IMR-90 (cell line): ENCODE measurements around the gene KCTD8. TPM values are rescaled to one million over a fixed set of nuclear protein-coding genes. Genes with fewer than 3 reads are reported as not detected.

ENCODE experiments used
- ATAC-seq: fragments of 200-7000 bp; cut with Tn5 transposase; 2 replicates; pipeline ENCODE4 v1.9.1; 2020; ENCODE audit warnings: low read depth, mild to moderate bottlenecking, moderate library complexity
- BruUV-seq: library from RNA; stranded (reverse); fragments of 400-500 nt; replicated peaks from 2 replicates; lab custom pipeline; 2021; lab: Mats Ljungman, UMichigan
- CTCF ChIA-PET: fragments of 300-600 bp; formaldehyde crosslinking; extraction: SDS; loops from one replicate; lab custom pipeline; 2021; ENCODE audit warnings: antibody characterized with exemption; lab: Yijun Ruan, JAX
- POLR2A ChIA-PET: fragments of 300-600 bp; sonication (Branson Sonifier 250); formaldehyde crosslinking; loops from one replicate; lab custom pipeline; 2022; ENCODE audit warnings: antibody characterized with exemption; ENCODE audit not compliant: unreplicated experiment; lab: Charles Lee
- DNase-seq: peaks from one replicate; pipeline ENCODE4 v3.0.0; 2013
- H2AFZ ChIP-seq: replicated peaks from 2 replicates; pipeline ENCODE3; 2013; ENCODE audit warnings: low read length, mild to moderate bottlenecking; ENCODE audit not compliant: poor library complexity
- H2AK5ac ChIP-seq: 2 replicates; pipeline ENCODE4 v1.6.1; 2013; ENCODE audit warnings: low read depth, low read length, inconsistent platforms
- H2AK9ac ChIP-seq: replicated peaks from 2 replicates; pipeline ENCODE3; 2013; ENCODE audit warnings: mild to moderate bottlenecking, low read depth, low read length, moderate library complexity; ENCODE audit not compliant: poor library complexity
- H2BK120ac ChIP-seq: 2 replicates; pipeline ENCODE4 v1.6.1; 2013; ENCODE audit warnings: low read depth, low read length, inconsistent platforms
- H2BK15ac ChIP-seq: 3 replicates; pipeline ENCODE4 v1.6.1; 2013; ENCODE audit warnings: low read depth, low read length, inconsistent platforms
- H2BK20ac ChIP-seq: 2 replicates; pipeline ENCODE4 v1.6.1; 2013; ENCODE audit warnings: low read depth, mild to moderate bottlenecking, inconsistent platforms, low read length, moderate library complexity
- H2BK5ac ChIP-seq: 2 replicates; pipeline ENCODE4 v1.6.1; 2013; ENCODE audit warnings: mild to moderate bottlenecking, low read depth, low read length, inconsistent platforms; ENCODE audit not compliant: poor library complexity, severe bottlenecking
- H3K14ac ChIP-seq: replicated peaks from 2 replicates; pipeline ENCODE4 v1.6.1; 2013; ENCODE audit warnings: low read depth, low read length, inconsistent platforms
- H3K18ac ChIP-seq: 2 replicates; pipeline ENCODE4 v1.6.1; 2013; ENCODE audit warnings: low read depth, low read length, control low read depth
- H3K23ac ChIP-seq: 2 replicates; pipeline ENCODE4 v1.6.1; 2013; ENCODE audit warnings: low read depth, low read length, inconsistent platforms
- H3K27ac ChIP-seq: 2 replicates; pipeline ENCODE4 v1.5.1; 2013; ENCODE audit warnings: mild to moderate bottlenecking, control low read depth, low read length; ENCODE audit not compliant: insufficient read depth
- H3K27me3 ChIP-seq: 2 replicates; pipeline ENCODE4 v1.6.1; 2013; ENCODE audit warnings: low read length; ENCODE audit not compliant: control insufficient read depth, insufficient read depth
- H3K36me3 ChIP-seq: 2 replicates; pipeline ENCODE4 v1.6.1; 2013; ENCODE audit warnings: low read length, mixed read lengths; ENCODE audit not compliant: control insufficient read depth, insufficient read depth
- H3K4ac ChIP-seq: 2 replicates; pipeline ENCODE4 v1.6.1; 2013; ENCODE audit warnings: low read depth, low read length, inconsistent platforms
- H3K4me1 ChIP-seq: 2 replicates; pipeline ENCODE4 v1.6.1; 2013; ENCODE audit warnings: low read length, mixed read lengths; ENCODE audit not compliant: control insufficient read depth, insufficient read depth
- H3K4me2 ChIP-seq: 2 replicates; pipeline ENCODE4 v1.6.1; 2013; ENCODE audit warnings: low read depth, mild to moderate bottlenecking, control low read depth, low read length, moderate library complexity
- H3K4me3 ChIP-seq: 2 replicates; pipeline ENCODE4 v1.5.1; 2013; ENCODE audit warnings: low read depth, mild to moderate bottlenecking, control low read depth, low read length, moderate library complexity; ENCODE audit not compliant: insufficient read depth
- H3K56ac ChIP-seq: 2 replicates; pipeline ENCODE4 v1.6.1; 2013; ENCODE audit warnings: low read length, inconsistent platforms; ENCODE audit not compliant: insufficient read depth; ENCODE audit errors: extremely low read depth
- H3K79me1 ChIP-seq, 2 experiments: 2 replicates each; pipeline ENCODE4 v1.6.1; 2013; ENCODE audit warnings: low read length in 2 of 2, inconsistent platforms in 1 of 2, low read depth in 1 of 2
- H3K9ac ChIP-seq: 2 replicates; pipeline ENCODE4 v1.6.1; 2013; ENCODE audit warnings: low read depth, low read length, control low read depth
- H3K9me1 ChIP-seq: 2 replicates; pipeline ENCODE4 v1.6.1; 2013; ENCODE audit warnings: low read length, inconsistent platforms; ENCODE audit not compliant: insufficient read depth
- H3K9me3 ChIP-seq: 2 replicates; pipeline ENCODE4 v1.6.1; 2013; ENCODE audit warnings: low read length; ENCODE audit not compliant: control insufficient read depth, insufficient read depth
- H4K20me1 ChIP-seq: 2 replicates; pipeline ENCODE4 v1.6.1; 2013; ENCODE audit warnings: low read length, inconsistent platforms; ENCODE audit not compliant: insufficient read depth
- H4K5ac ChIP-seq: 2 replicates; pipeline ENCODE4 v1.6.1; 2013; ENCODE audit warnings: mild to moderate bottlenecking, low read depth, low read length, control low read depth
- H4K8ac ChIP-seq, 2 experiments: 2 replicates each; pipeline ENCODE4 v1.6.1; 2013; ENCODE audit warnings: low read depth in 2 of 2, low read length in 2 of 2, control low read depth in 1 of 2, inconsistent platforms in 1 of 2
- H4K91ac ChIP-seq: 2 replicates; pipeline ENCODE4 v1.6.1; 2013; ENCODE audit warnings: low read depth, low read length, inconsistent platforms; ENCODE audit not compliant: insufficient read depth
- BHLHE40 ChIP-seq: fragments of 150-350 bp; IDR thresholded peaks from 2 replicates; pipeline ENCODE4 v1.6.1; 2016; ENCODE audit warnings: mild to moderate bottlenecking, low read depth, low read length
- CHD1 ChIP-seq: IDR thresholded peaks from 2 replicates; pipeline ENCODE4 v1.6.1; 2012; ENCODE audit warnings: low read depth, low read length, improper control_type of control experiment
- FOS ChIP-seq: fragments of 150-350 bp; IDR thresholded peaks from 2 replicates; pipeline ENCODE4 v1.6.1; 2016; ENCODE audit warnings: low read depth, low read length
- MAFK ChIP-seq: IDR thresholded peaks from 2 replicates; pipeline ENCODE4 v1.6.1; 2012; ENCODE audit warnings: low read depth, low read length, improper control_type of control experiment
- MXI1 ChIP-seq: IDR thresholded peaks from 2 replicates; pipeline ENCODE4 v1.6.1; 2012; ENCODE audit warnings: low read depth, mild to moderate bottlenecking, low read length, moderate library complexity, borderline replicate concordance
- POLR2A ChIP-seq: IDR thresholded peaks from 2 replicates; pipeline ENCODE4 v1.6.1; 2012; ENCODE audit warnings: mild to moderate bottlenecking, low read depth, low read length
- RCOR1 ChIP-seq: IDR thresholded peaks from 2 replicates; pipeline ENCODE4 v1.6.1; 2012; ENCODE audit warnings: mild to moderate bottlenecking, low read length, improper control_type of control experiment; ENCODE audit not compliant: insufficient replicate concordance
- RFX5 ChIP-seq: IDR thresholded peaks from 2 replicates; pipeline ENCODE4 v1.8.0; 2012; ENCODE audit warnings: low read depth, mild to moderate bottlenecking, low read length, moderate library complexity
- WGBS, 2 experiments: methylation state at CpG; one replicate each; pipeline versions ENCODE4 v1.1.5 to v1.1.7; 2013; ENCODE audit warnings: missing lambda C conversion rate in 2 of 2; ENCODE audit not compliant: insufficient read length in 1 of 2; ENCODE audit errors: extremely low coverage in 2 of 2; 5-methylcytosine and 5-hydroxymethylcytosine counted together
- dilution Hi-C: fragments of 300-500 bp; cut with HindIII; formaldehyde crosslinking; loops from one replicate; pipeline ENCODE4 v1.14.3; 2018; ENCODE audit warnings: low sequenced_read_pairs; ENCODE audit not compliant: unreplicated experiment
- in situ Hi-C: fragments of 300-500 bp; cut with MboI; formaldehyde crosslinking; loops from 3 replicates; pipeline ENCODE4 v1.14.3; 2019; ENCODE audit warnings: low sequenced_read_pairs, inconsistent platforms, mixed read lengths
- intact Hi-C: fragments of 100-400 bp; cut with micrococcal nuclease; formaldehyde crosslinking; loops from 2 replicates; pipeline ENCODE4 v1.10.0; 2022
- polyA plus RNA-seq, 3 experiments: library from polyadenylated mRNA; depleted of rRNA; stranded (reverse); fragments of >200 nt; gene quantifications; 2 replicates each; pipeline ENCODE4 v1.2.3, GENCODE V29; 2012; ENCODE audit warnings: low replicate concordance in 1 of 3
- total RNA-seq: library from RNA; depleted of rRNA; stranded (reverse); fragments of >200 nt; gene quantifications from 2 replicates; pipeline ENCODE4 v1.2.3, GENCODE V29; 2012

KCTD8 gene
- total and polyA plus RNA-seq, 2 of the 4 experiments (the other 2 are of a cell fraction) = 0.03 TPM; not detected in 1

GRCh38 chr4:44221407-44221806, 227.2 kb downstream of the KCTD8 start:
- no peak for DNase-seq
- Histone ChIP-seq H2AK5ac (no peak overlapping the region), H4K8ac (no peak overlapping the region), H3K36me3 (no peaks in the 10 kb centered on the region), H3K9ac (no peak overlapping the region), H3K79me1 (no peaks in the 10 kb centered on the region), H3K56ac (no peak overlapping the region), H2BK5ac (no peak overlapping the region), H3K27ac (no peak overlapping the region), H3K14ac (no peak overlapping the region), H2AFZ (no peak overlapping the region), H3K9me1 (no peaks in the 10 kb centered on the region), H4K91ac (no peak overlapping the region), H4K5ac (no peak overlapping the region), H3K23ac (no peak overlapping the region), H2AK9ac (no peak overlapping the region), H4K20me1 (no peaks in the 10 kb centered on the region), H3K4me3 (no peak overlapping the region), H2BK20ac (no peak overlapping the region), H3K4me2 (no peak overlapping the region), H3K4ac (no peak overlapping the region), H2BK15ac (no peak overlapping the region), H2BK120ac (no peak overlapping the region), H3K4me1 (no peaks in the 10 kb centered on the region), H3K27me3 (no peaks in the 10 kb centered on the region), H3K9me3 (no peaks in the 10 kb centered on the region), H3K18ac (no peak overlapping the region)
- POLR2A ChIA-PET = no interaction called here
- no peak for ATAC-seq
- no TSS peak for BruUV-seq
- dilution Hi-C loops (no loop called here), in situ Hi-C loops (no loop called here), intact Hi-C loops (no loop called here)
- WGBS, 2 experiments = no CpG with 5 or more reads among the region's 4 CpGs
- no peak for TF ChIP-seq MXI1
- TF ChIP-seq FOS = no peak
- no peak for TF ChIP-seq MAFK
- TF ChIP-seq BHLHE40 = no peak
- TF ChIP-seq RFX5 = no peak
- TF ChIP-seq POLR2A = no peak
- TF ChIP-seq CHD1 = no peak
- no peak for TF ChIP-seq RCOR1
- CTCF ChIA-PET = no interaction called here
